ENCODE results near the gene PRR12. TPM values are rescaled to one million over a fixed set of nuclear protein-coding genes. Genes with fewer than 3 reads are reported as not detected.

PRR12 gene
- total and polyA plus RNA-seq, 9 of the 15 experiments (the other 6 are each of a cell fraction or from before 2014, with no cell fraction given): 0.01 to 21.1 (median 0.98) TPM

DNA sequence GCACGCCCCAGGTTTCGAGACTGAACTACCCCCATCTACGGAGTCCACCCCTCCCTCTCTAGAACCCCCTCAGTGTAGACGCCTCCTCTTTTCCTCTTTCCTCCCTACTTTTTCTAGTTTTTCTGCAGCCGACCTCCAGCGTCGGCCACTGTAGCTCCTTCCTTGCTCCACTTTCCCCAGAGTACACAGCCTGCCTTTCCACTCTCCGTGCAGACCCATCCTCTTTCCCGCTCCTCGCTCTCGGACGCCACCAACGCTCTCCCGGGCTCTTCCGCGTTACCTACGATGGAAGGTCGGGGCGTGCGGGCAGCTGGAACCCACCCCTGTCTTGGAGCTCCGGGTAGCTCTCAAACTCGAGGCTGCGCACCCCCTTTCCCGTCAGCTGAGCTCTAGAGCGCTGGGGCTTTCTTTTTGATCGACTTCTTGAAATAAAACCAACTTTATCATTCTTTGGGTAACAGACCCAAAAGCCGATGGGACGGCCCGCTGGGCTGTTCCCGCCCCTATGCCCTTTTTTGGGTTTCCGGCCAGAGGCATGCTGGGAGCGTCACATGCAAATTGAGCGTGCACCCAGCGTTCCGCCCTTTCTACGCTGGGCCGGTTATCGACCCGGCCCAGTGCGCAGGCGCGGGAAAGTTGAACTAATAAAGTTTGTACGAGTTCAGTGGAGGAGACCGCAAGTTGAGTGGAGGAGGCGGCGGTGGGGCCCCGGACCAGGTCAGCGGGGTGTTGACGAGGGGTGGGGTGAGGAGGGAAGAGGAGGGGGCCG lies 74.6 kb downstream of the PRR12 start, which contains the start of the genes BCL2L12 and IRF3 (continued):
- TF ChIP-seq HMGN3 (IDR thresholded peaks at IDR 0.05; ENCODE audit: borderline replicate concordance, extremely low read depth, insufficient read length, low read depth, low read length) (peak; percentile 29), KHSRP (IDR thresholded peaks at IDR 0.05) (no peak), SREBF2 (CRISPR knock-in tag; IDR thresholded peaks at IDR 0.05) (no peak), EGR1 (conservative IDR thresholded peaks at IDR 0.05) (peak; percentile 53), ZNF140 (CRISPR knock-in tag; IDR thresholded peaks at IDR 0.05) (no peak), AFF1 (IDR thresholded peaks at IDR 0.05; ENCODE audit: low read depth in 1 of 2, partially characterized antibody in 2 of 2) (peak in 1 of 2 experiments; percentile 50), MCM5 (IDR thresholded peaks at IDR 0.05; ENCODE audit: low read depth) (no peak), YY1 (IDR thresholded peaks at IDR 0.05; ENCODE audit: borderline replicate concordance in 1 of 3, control insufficient read depth in 1 of 3, extremely low read depth in 1 of 3, insufficient read depth in 3 of 3, insufficient read length in 1 of 3, insufficient replicate concordance in 2 of 3, low read depth in 1 of 3, low read length in 2 of 3) (peak in 1 of 3 experiments; percentile 14), BDP1 (IDR thresholded peaks at IDR 0.05; ENCODE audit: insufficient read depth, insufficient read length) (no peak), DNMT1 (IDR thresholded peaks at IDR 0.05) (no peak), FIP1L1 (IDR thresholded peaks at IDR 0.05; ENCODE audit: low read depth, low read length, poor library complexity, severe bottlenecking) (no peak), HEY1 (CRISPR knock-in tag; IDR thresholded peaks at IDR 0.05; ENCODE audit: borderline replicate concordance) (no peak), ZBTB26 (CRISPR knock-in tag; IDR thresholded peaks at IDR 0.05) (peak; percentile 72; the same call in 1 of the 2 replicates), TBL1XR1 (IDR thresholded peaks at IDR 0.05; ENCODE audit: low read length in 2 of 2) (0 out of 4 replicates have a peak, but pooled peaks of 1 of the 2 experiments have one; percentile 5), GTF2B (IDR thresholded peaks at IDR 0.05; ENCODE audit: extremely low read depth, insufficient read length) (no peak), HDAC1 (IDR thresholded peaks at IDR 0.05) (peak in 1 of 2 experiments; percentile 89; a peak in 2 of 4 replicates)
- TF ChIP-seq, protein P1, sequence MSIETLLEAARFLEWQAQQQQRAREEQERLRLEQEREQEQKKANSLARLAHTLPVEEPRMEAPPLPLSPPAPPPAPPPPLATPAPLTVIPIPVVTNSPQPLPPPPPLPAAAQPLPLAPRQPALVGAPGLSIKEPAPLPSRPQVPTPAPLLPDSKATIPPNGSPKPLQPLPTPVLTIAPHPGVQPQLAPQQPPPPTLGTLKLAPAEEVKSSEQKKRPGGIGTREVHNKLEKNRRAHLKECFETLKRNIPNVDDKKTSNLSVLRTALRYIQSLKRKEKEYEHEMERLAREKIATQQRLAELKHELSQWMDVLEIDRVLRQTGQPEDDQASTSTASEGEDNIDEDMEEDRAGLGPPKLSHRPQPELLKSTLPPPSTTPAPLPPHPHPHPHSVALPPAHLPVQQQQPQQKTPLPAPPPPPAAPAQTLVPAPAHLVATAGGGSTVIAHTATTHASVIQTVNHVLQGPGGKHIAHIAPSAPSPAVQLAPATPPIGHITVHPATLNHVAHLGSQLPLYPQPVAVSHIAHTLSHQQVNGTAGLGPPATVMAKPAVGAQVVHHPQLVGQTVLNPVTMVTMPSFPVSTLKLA (conservative IDR thresholded peaks at IDR 0.05): peak; percentile 75 to 79

Data from K562 (cell line).